H1 (cell line): ENCODE results near the gene PARP1. TPM values are rescaled to one million over a fixed set of nuclear protein-coding genes. Genes with fewer than 3 reads are reported as not detected.

Experiments
- CTCF ChIA-PET: fragments of 300-600 bp; sonication (Branson Sonifier 250); formaldehyde crosslinking; loops from one replicate; lab custom pipeline; 2021; ENCODE audit not compliant: partially characterized antibody; lab: Charles Lee
- POLR2A ChIA-PET: fragments of 300-600 bp; sonication (Branson Sonifier 250); formaldehyde crosslinking; loops from one replicate; lab custom pipeline; 2021; ENCODE audit warnings: inconsistent platforms; ENCODE audit not compliant: partially characterized antibody; lab: Charles Lee
- DNase-seq, 2 experiments: peaks; one replicate each; pipeline versions ENCODE4 v3.0.0 to v3.0.0-alpha.2; 2010 to 2022; ENCODE audit warnings: low spot score in 2 of 2, low read depth in 1 of 2, mixed read lengths in 1 of 2
- FAIRE-seq: peaks from 2 replicates; lab custom pipeline; 2011; peaks lifted over from hg19 to GRCh38; lab: Jason Lieb, UNC
- H2AFZ ChIP-seq: 2 replicates; pipeline ENCODE4 v1.8.1; 2012; ENCODE audit warnings: low read length, inconsistent platforms
- H2AK5ac ChIP-seq: 2 replicates; pipeline ENCODE4 v1.6.1; 2013; ENCODE audit warnings: low read depth, low read length
- H2BK120ac ChIP-seq: replicated peaks from 2 replicates; pipeline ENCODE3; 2013; ENCODE audit warnings: low read depth, low read length, inconsistent platforms
- H2BK12ac ChIP-seq: 2 replicates; pipeline ENCODE4 v1.6.1; 2013; ENCODE audit warnings: low read depth, low read length
- H2BK15ac ChIP-seq: 2 replicates; pipeline ENCODE4 v1.6.1; 2013; ENCODE audit warnings: low read length
- H2BK20ac ChIP-seq: 2 replicates; pipeline ENCODE4 v1.6.1; 2013; ENCODE audit warnings: low read length
- H2BK5ac ChIP-seq: 2 replicates; pipeline ENCODE4 v1.6.1; 2013; ENCODE audit warnings: low read depth, low read length
- H3K14ac ChIP-seq: 2 replicates; pipeline ENCODE4 v1.6.1; 2013; ENCODE audit warnings: inconsistent platforms; ENCODE audit not compliant: insufficient read length
- H3K18ac ChIP-seq: 2 replicates; pipeline ENCODE4 v1.6.1; 2013; ENCODE audit warnings: low read length; ENCODE audit errors: extremely low read depth
- H3K23ac ChIP-seq: 2 replicates; pipeline ENCODE4 v1.6.1; 2013; ENCODE audit warnings: inconsistent platforms; ENCODE audit not compliant: insufficient read length
- H3K23me2 ChIP-seq: 2 replicates; pipeline ENCODE4 v1.6.1; 2013; ENCODE audit warnings: low read depth, low read length
- H3K27ac ChIP-seq: 2 replicates; pipeline ENCODE4 v1.6.1; 2011; ENCODE audit warnings: low read depth, low read length, inconsistent platforms
- H3K27me3 ChIP-seq, 4 experiments: replicated peaks in 1 of 4; 1 replicate in 1 of 4; 2 replicates in 3 of 4; pipeline versions ENCODE4 v1.6.1 to v1.8.1; 2011 to 2013; ENCODE audit warnings: low read length in 3 of 4, mild to moderate bottlenecking in 3 of 4, inconsistent platforms in 2 of 4, mixed read lengths in 2 of 4, moderate library complexity in 1 of 4; ENCODE audit not compliant: control insufficient read depth in 3 of 4, insufficient read depth in 3 of 4; ENCODE audit errors: extremely low read depth in 1 of 4
- H3K36me3 ChIP-seq, 4 experiments: 2 replicates each; pipeline versions ENCODE4 v1.6.1 to v1.8.1; 2011 to 2013; ENCODE audit warnings: mild to moderate bottlenecking in 4 of 4, low read length in 3 of 4, moderate library complexity in 2 of 4, control low read depth in 1 of 4, inconsistent platforms in 1 of 4; ENCODE audit not compliant: insufficient read depth in 4 of 4, control insufficient read depth in 2 of 4
- H3K4ac ChIP-seq: replicated peaks from 2 replicates; pipeline ENCODE3; 2013; ENCODE audit warnings: low read length, low read depth, mixed read lengths, inconsistent platforms; ENCODE audit not compliant: insufficient read length
- H3K4me1 ChIP-seq, 4 experiments: replicated peaks in 1 of 4; 1 replicate in 1 of 4; 2 replicates in 3 of 4; pipeline versions ENCODE4 v1.6.1 to v1.8.1; 2011 to 2013; ENCODE audit warnings: low read length in 3 of 4, inconsistent platforms in 2 of 4, mixed read lengths in 1 of 4; ENCODE audit not compliant: insufficient read depth in 4 of 4, control insufficient read depth in 3 of 4
- H3K4me2 ChIP-seq, 2 experiments: 2 replicates each; pipeline versions ENCODE4 v1.6.1 to v1.8.1; 2011 to 2013; ENCODE audit warnings: low read depth in 2 of 2, low read length in 2 of 2, control low read depth in 1 of 2, inconsistent platforms in 1 of 2, mild to moderate bottlenecking in 1 of 2; ENCODE audit not compliant: insufficient read depth in 1 of 2
- H3K4me3 ChIP-seq, 4 experiments: fragments of 200-600, 300-600 bp in 1 of 4; sonication (generic), shearing (Covaris generic), sonication (Bioruptor Twin) in 1 of 4; 2 replicates each; pipeline versions ENCODE4 v1.5.1 to v1.8.1; 2011 to 2016; ENCODE audit warnings: low read length in 4 of 4, low read depth in 3 of 4, control low read depth in 2 of 4, inconsistent platforms in 2 of 4, mild to moderate bottlenecking in 2 of 4, mixed read lengths in 1 of 4, moderate library complexity in 1 of 4; ENCODE audit not compliant: insufficient read depth in 2 of 4; ENCODE audit errors: extremely low read depth in 1 of 4
- H3K56ac ChIP-seq: replicated peaks from 2 replicates; pipeline ENCODE3; 2013; ENCODE audit warnings: low read depth, mild to moderate bottlenecking, mixed read lengths, low read length, inconsistent platforms; ENCODE audit not compliant: insufficient read length
- H3K79me1 ChIP-seq: 2 replicates; pipeline ENCODE4 v1.6.1; 2013; ENCODE audit warnings: low read depth, low read length, control low read depth
- H3K79me2 ChIP-seq, 2 experiments: 2 replicates each; pipeline versions ENCODE4 v1.6.1 to v1.8.1; 2012 to 2013; ENCODE audit warnings: low read length in 2 of 2, mild to moderate bottlenecking in 2 of 2, inconsistent platforms in 1 of 2; ENCODE audit not compliant: insufficient read depth in 2 of 2, control insufficient read depth in 1 of 2
- H3K9ac ChIP-seq, 4 experiments: replicated peaks in 1 of 4; 1 replicate in 1 of 4; 2 replicates in 3 of 4; pipeline versions ENCODE4 v1.6.1 to v1.8.1; 2011 to 2013; ENCODE audit warnings: low read depth in 3 of 4, low read length in 3 of 4, control low read depth in 2 of 4, mild to moderate bottlenecking in 2 of 4, moderate library complexity in 2 of 4, inconsistent platforms in 1 of 4; ENCODE audit errors: extremely low read depth in 1 of 4
- H3K9me3 ChIP-seq, 2 experiments: 2 replicates each; pipeline versions ENCODE4 v1.6.1 to v1.8.1; 2012 to 2013; ENCODE audit warnings: mild to moderate bottlenecking in 2 of 2, moderate library complexity in 2 of 2, control low read depth in 1 of 2, inconsistent platforms in 1 of 2, low read depth in 1 of 2, low read length in 1 of 2, mixed read lengths in 1 of 2; ENCODE audit not compliant: insufficient read depth in 2 of 2
- H4K20me1 ChIP-seq, 2 experiments: replicated peaks in 1 of 2; 2 replicates each; pipeline versions ENCODE3 to v1.8.1; 2011 to 2013; ENCODE audit warnings: inconsistent platforms in 2 of 2, low read length in 2 of 2, mild to moderate bottlenecking in 1 of 2; ENCODE audit not compliant: insufficient read depth in 2 of 2, control insufficient read depth in 1 of 2
- H4K5ac ChIP-seq: 2 replicates; pipeline ENCODE4 v1.6.1; 2013; ENCODE audit warnings: low read length, low read depth, mixed read lengths, inconsistent platforms; ENCODE audit not compliant: insufficient read length
- H4K8ac ChIP-seq: 2 replicates; pipeline ENCODE4 v1.8.0; 2013; ENCODE audit warnings: mild to moderate bottlenecking, moderate library complexity, low read length, inconsistent platforms; ENCODE audit not compliant: insufficient read depth; ENCODE audit errors: extremely low read depth
- H4K91ac ChIP-seq: replicated peaks from 2 replicates; pipeline ENCODE3; 2013; ENCODE audit warnings: low read length, mixed read lengths, inconsistent platforms; ENCODE audit not compliant: insufficient read length
- BACH1 ChIP-seq: IDR thresholded peaks from 2 replicates; pipeline ENCODE4 v1.6.1; 2012; ENCODE audit warnings: low read length, improper control_type of control experiment
- CEBPB ChIP-seq: IDR thresholded peaks from 2 replicates; pipeline ENCODE4 v1.6.1; 2012; ENCODE audit warnings: low read depth, low read length
- FOSL1 ChIP-seq: IDR thresholded peaks from 2 replicates; pipeline ENCODE4 v1.6.1; 2011; ENCODE audit warnings: mild to moderate bottlenecking, low read depth, low read length, moderate library complexity; ENCODE audit not compliant: insufficient read depth
- HDAC2 ChIP-seq, 2 experiments: fragments of 300-600 bp in 1 of 2; sonication (generic) in 1 of 2; IDR thresholded peaks; 2 replicates each; pipeline ENCODE4 v1.6.1; 2011 to 2012; ENCODE audit warnings: low read depth in 2 of 2, low read length in 2 of 2, mild to moderate bottlenecking in 2 of 2, moderate library complexity in 2 of 2, borderline replicate concordance in 1 of 2, inconsistent platforms in 1 of 2
- TAF1 ChIP-seq: IDR thresholded peaks from 2 replicates; pipeline ENCODE4 v1.6.1; 2011; ENCODE audit warnings: mild to moderate bottlenecking, low read depth, low read length
- USF2 ChIP-seq: IDR thresholded peaks from 2 replicates; pipeline ENCODE4 v1.6.1; 2011; ENCODE audit warnings: low read length, improper control_type of control experiment
- WGBS, 2 experiments: shearing (Covaris generic) in 1 of 2; methylation state at CpG; one replicate each; pipeline versions ENCODE4 v1.1.6 to v1.1.7; 2013 to 2015; ENCODE audit warnings: low lambda C conversion rate in 2 of 2, mixed read lengths in 2 of 2, inconsistent platforms in 1 of 2, low coverage in 1 of 2, missing lambda C conversion rate in 1 of 2; ENCODE audit not compliant: insufficient replicate concordance in 2 of 2, insufficient coverage in 1 of 2, insufficient read length in 1 of 2; ENCODE audit errors: extremely low coverage in 1 of 2, missing lambda C conversion rate in 1 of 2; 5-methylcytosine and 5-hydroxymethylcytosine counted together
- polyA plus RNA-seq, 7 experiments: library from polyadenylated mRNA; depleted of rRNA in 3 of 7; stranded (reverse) in 5 of 7; unstranded in 2 of 7; fragments of >200 nt in 5 of 7; fragments of 200-250 nt in 2 of 7; gene quantifications; 1 replicate in 5 of 7; 2 replicates in 1 of 7; 4 replicates in 1 of 7; pipeline versions ENCODE4 v1.2.1 to v1.2.3, GENCODE V29; 2011 to 2013; ENCODE audit warnings: missing spikeins in 2 of 7, mixed read lengths in 2 of 7
- total RNA-seq: library from RNA; stranded (reverse); fragmentation: NEBNext Ultra II Directional; extraction: Animal tissue kit (Norgen Biotek cat#: 25700); gene quantifications from 2 replicates; pipeline ENCODE4 v1.2.1, GENCODE V29; 2021

PARP1 gene
- total and polyA plus RNA-seq, 2 of the 8 experiments (the other 6 are each of a cell fraction or from before 2014, with no cell fraction given) = 416 to 441 TPM

GRCh38 chr1:226454349-226454748 is 46.5 kb upstream of the PARP1 start:
- Histone ChIP-seq H3K27ac (no peak overlapping the region), H3K18ac (no peak overlapping the region)
- CTCF ChIA-PET = interaction anchor here (0.8 kb wide), 1 partner anchor 16 kb away, joined by 4 read pairs; no protein-coding TSS in a partner anchor
- TF ChIP-seq CEBPB = no peak
- no peak for TF ChIP-seq BACH1
- TF ChIP-seq FOSL1 = no peak
- no peak for TF ChIP-seq HDAC2 (IDR thresholded peaks at IDR 0.05; ENCODE audit: borderline replicate concordance in 1 of 2, low read depth in 2 of 2, low read length in 2 of 2)
- no peak for TF ChIP-seq TAF1
- TF ChIP-seq USF2 = no peak

More at GRCh38 chr1:226454349-226454748, 46.5 kb upstream of the PARP1 start:
- Histone ChIP-seq H3K9ac (no peak overlapping the region), H3K4me1 (no peaks in the 10 kb centered on the region; a peak in 3 of 7 replicates), H3K4me2 (no peak overlapping the region), H3K23me2 (no peaks in the 10 kb centered on the region), H2AFZ (no peak overlapping the region), H4K8ac (no peak overlapping the region), H2AK5ac (no peak overlapping the region), H3K79me2 (no peaks in the 10 kb centered on the region), H2BK5ac (0 out of 2 replicates have a peak overlapping the region, but pooled peaks have one; percentile 52), H4K5ac (no peak overlapping the region), H4K91ac (no peak overlapping the region), H3K23ac (no peak overlapping the region), H2BK20ac (no peak overlapping the region), H3K9me3 (no peaks in the 10 kb centered on the region), H3K36me3 (no peaks in the 10 kb centered on the region), H3K27me3 (no peaks in the 10 kb centered on the region), H2BK120ac (no peak overlapping the region), H3K14ac (no peak overlapping the region), H3K79me1 (no peaks in the 10 kb centered on the region), H3K4ac (no peak overlapping the region), H3K56ac (no peak overlapping the region), H3K4me3 (no peak overlapping the region), H2BK12ac (no peak overlapping the region), H4K20me1 (no peaks in the 10 kb centered on the region), H2BK15ac (no peak overlapping the region)
- POLR2A ChIA-PET = no interaction called here
- WGBS, 2 experiments = 73% methylated on average over 2 of the region's 2 CpGs; no CpG with 5 or more reads in 1 of the 2 experiments
- no peak for DNase-seq
- FAIRE-seq = no peak
